ENCODE results near the gene FAM89A. TPM values are rescaled to one million over a fixed set of nuclear protein-coding genes. Genes with fewer than 3 reads are reported as not detected.

FAM89A gene
- total RNA-seq, 1 donor from 2014 or later: 37.3 TPM

DNA sequence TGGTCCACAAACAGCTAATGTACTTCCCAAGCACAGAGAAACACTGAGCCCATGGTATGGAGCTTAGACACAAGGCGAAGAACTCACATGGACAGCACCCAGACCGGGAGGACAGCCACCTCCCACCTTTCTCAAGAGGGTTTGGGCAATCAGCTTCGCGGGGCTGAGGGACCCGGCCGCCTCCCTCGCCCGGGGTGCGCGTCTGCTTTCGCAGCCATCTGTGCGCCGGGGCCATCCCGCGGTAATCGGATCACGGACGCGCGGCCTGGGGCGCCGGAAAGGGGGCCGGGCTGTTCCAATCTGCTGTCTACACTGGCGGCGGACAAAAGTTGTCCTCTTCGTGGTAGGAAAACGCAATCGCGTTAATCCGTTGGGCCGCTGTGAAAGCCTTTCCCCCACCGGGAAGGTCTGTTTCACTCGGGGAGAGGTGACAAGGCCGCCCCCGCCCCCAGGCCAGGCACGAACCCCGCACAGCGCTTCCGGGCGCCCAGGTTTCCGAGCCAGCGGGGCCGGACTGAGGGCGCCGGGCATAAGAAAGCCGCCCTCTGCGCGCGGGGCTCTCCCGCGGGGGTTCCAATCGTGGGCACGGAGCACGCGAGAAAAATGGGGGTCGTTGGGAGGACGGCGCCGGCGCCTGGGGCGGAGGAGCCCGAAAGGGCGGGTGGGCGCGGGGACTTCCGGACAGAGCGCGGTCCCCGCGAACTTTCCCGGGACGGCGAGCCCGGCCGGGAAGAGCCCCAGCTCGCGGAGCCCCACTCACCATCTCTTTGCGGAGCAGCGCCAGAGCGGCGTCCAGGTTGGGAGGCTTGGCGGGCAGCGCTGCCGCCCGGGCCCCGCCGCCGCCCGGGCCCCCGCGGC, 664 bp downstream of the FAM89A start:
- Histone ChIP-seq H3K27me3 (no peaks in the 10 kb centered on the region), H3K4me3 (peak overlapping the region; percentile 95 to 96), H3K4me1 (peaks cover 39% of the 10 kb centered on the region), H3K9me3 (no peaks in the 10 kb centered on the region), H3K27ac (peak overlapping the region; percentile 72), H3K36me3 (no peaks in the 10 kb centered on the region)
- TF ChIP-seq POLR2AphosphoS5 (IDR thresholded peaks at IDR 0.05; ENCODE audit: insufficient read depth in 1 of 2, low read depth in 1 of 2): peak in 1 of 2 donors; percentile 54
- TF ChIP-seq, protein P1, sequence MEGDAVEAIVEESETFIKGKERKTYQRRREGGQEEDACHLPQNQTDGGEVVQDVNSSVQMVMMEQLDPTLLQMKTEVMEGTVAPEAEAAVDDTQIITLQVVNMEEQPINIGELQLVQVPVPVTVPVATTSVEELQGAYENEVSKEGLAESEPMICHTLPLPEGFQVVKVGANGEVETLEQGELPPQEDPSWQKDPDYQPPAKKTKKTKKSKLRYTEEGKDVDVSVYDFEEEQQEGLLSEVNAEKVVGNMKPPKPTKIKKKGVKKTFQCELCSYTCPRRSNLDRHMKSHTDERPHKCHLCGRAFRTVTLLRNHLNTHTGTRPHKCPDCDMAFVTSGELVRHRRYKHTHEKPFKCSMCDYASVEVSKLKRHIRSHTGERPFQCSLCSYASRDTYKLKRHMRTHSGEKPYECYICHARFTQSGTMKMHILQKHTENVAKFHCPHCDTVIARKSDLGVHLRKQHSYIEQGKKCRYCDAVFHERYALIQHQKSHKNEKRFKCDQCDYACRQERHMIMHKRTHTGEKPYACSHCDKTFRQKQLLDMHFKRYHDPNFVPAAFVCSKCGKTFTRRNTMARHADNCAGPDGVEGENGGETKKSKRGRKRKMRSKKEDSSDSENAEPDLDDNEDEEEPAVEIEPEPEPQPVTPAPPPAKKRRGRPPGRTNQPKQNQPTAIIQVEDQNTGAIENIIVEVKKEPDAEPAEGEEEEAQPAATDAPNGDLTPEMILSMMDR (IDR thresholded peaks at IDR 0.05): no peak
- DNase-seq (ENCODE audit: extremely low spot score in 2 of 2): no peak
- intact Hi-C loops (cut with DNase I): no loop called here

DNA sequence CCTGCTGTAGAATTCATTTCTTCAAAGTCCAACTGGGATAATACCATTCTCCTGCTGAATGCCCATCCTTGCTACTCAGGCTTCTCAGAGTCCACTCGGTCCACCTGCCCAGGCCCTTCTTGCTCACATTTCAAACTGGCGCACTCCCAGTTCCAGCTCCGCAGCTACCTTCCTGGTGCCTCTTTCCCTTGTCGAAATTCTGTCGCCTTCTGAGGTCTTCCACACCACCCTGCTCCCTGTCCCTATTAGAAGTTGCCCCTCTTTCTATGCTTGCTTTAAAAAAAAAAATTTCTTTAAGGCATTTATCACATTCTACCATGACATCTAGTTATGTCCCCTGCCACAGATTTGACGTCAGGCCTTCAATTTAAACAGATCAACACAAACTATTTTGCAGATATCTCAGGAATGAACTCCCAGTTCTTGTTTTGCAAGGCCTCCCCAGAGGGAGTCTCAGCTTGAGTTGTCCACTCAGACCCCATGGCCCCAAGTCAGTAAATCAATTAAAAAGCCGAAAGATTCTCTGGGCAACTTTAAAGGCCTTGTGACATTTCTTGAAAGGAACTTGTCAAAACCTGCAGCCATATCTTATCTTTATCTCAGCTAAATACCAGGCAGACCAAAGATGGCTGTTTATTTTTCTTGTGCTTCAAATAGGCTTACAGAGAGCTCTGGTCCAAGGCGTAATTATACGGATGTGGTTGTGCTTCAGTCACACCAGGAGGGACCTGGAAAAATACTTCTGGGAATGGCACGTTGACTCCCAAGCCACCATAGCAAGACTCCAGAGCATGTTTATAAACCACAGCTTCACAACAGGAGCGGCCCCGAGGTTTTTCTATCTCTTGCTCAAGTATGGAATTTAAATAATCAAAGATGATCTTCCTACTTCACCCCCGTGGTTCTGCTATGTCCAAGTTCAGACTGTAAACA, 2.2 kb downstream of the FAM89A start:
- H3K4me1 ChIP-seq: peaks cover 39% of the 10 kb centered on the region
- no peaks in the 10 kb centered on the region for H3K36me3 ChIP-seq
- no peaks in the 10 kb centered on the region for H3K9me3 ChIP-seq
- no peak overlapping the region for H3K27ac ChIP-seq
- no peaks in the 10 kb centered on the region for H3K27me3 ChIP-seq
- intact Hi-C loops (cut with DNase I): no loop called here
- H3K4me3 ChIP-seq: no peak overlapping the region
- no peak for DNase-seq (ENCODE audit: extremely low spot score in 2 of 2)
- TF ChIP-seq POLR2AphosphoS5 (IDR thresholded peaks at IDR 0.05; ENCODE audit: insufficient read depth in 1 of 2, low read depth in 1 of 2): no peak

DNA sequence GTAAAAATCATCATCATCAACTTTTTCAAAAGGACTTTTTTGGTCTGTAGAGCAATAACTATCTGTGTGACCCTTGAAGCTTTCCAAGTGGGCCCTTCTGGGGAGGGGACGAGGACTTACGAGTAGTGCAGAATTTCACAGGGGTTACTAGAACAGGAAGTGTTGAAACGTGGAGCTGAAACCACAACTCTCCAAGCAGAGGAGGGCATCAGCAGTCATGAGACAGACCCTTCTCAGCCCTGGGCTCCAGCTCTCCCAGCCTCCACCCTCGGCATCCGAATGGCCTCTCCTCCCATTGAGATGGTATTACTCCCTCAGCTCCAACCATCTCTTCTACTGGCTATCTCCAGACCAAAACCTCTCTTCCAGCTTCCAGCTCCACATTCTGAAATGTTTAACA, 3.6 kb downstream of the FAM89A start:
- TF ChIP-seq POLR2AphosphoS5 (IDR thresholded peaks at IDR 0.05; ENCODE audit: insufficient read depth in 1 of 2, low read depth in 1 of 2) (no peak), POLR2A (IDR thresholded peaks at IDR 0.05) (no peak)
- TF ChIP-seq, protein P1 (IDR thresholded peaks at IDR 0.05): no peak

DNA sequence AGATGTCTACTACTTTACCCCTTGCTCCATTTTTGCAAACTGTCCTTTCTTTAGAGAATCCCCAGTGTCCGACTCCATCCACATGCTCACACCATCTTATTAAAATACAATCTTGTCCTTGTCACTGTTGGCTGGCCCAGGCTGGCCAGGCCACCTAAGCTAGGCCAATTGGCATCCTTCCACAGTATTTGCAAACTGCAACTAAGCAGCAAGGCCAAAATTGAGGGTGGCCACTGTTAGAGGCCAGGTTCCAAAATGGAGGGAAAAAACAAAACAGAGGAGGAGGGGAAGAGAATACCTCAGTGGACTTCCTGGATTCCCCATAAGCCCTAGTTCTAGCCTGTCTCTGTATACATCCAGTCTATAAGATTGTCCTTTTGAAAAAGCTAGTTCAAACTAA, 4.3 kb downstream of the FAM89A start:
- H3K27me3 ChIP-seq: no peaks in the 10 kb centered on the region
- intact Hi-C loops (cut with DNase I): no loop called here

More for the DNA sequence above, 3.6 kb downstream of the FAM89A start:
- H3K9me3 ChIP-seq: no peaks in the 10 kb centered on the region
- H3K27ac ChIP-seq: no peak overlapping the region
- no peak overlapping the region for H3K4me3 ChIP-seq
- no peak for DNase-seq (ENCODE audit: extremely low spot score in 2 of 2)
- intact Hi-C loops (cut with DNase I): no loop called here
- H3K4me1 ChIP-seq: peaks cover 38% of the 10 kb centered on the region
- H3K27me3 ChIP-seq: no peaks in the 10 kb centered on the region
- H3K36me3 ChIP-seq: no peaks in the 10 kb centered on the region

DNA sequence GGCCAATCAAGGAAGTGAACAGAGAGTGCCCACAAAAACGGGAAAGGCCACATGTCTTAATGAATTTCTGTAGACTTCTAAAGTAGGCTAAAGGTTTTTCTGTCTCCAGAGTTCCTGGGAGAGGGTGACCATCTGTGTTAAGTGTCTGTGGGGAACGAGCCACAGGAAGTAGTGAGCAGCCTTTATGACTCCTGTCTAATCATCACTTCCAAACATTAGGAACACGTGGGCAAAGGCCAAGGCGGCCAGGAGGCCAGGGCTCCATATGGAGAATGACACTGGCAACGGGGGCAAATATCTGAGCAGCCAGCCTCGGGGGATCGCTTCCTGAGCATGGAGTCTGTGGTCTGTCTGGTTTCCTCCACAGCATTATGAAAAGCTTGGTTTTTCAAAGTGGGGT, 7.1 kb downstream of the FAM89A start:
- H3K36me3 ChIP-seq: no peaks in the 10 kb centered on the region
- no peak overlapping the region for H3K27ac ChIP-seq
- H3K9me3 ChIP-seq: no peaks in the 10 kb centered on the region
- no peaks in the 10 kb centered on the region for H3K27me3 ChIP-seq
- DNase-seq (ENCODE audit: extremely low spot score in 2 of 2): no peak
- no peak overlapping the region for H3K4me3 ChIP-seq
- TF ChIP-seq POLR2A (IDR thresholded peaks at IDR 0.05) (no peak), POLR2AphosphoS5 (IDR thresholded peaks at IDR 0.05; ENCODE audit: insufficient read depth in 1 of 2, low read depth in 1 of 2) (no peak)
- TF ChIP-seq, protein P1 (IDR thresholded peaks at IDR 0.05): no peak
- intact Hi-C loops (cut with DNase I): no loop called here
- H3K4me1 ChIP-seq: peaks cover 15% of the 10 kb centered on the region

More for the DNA sequence above, 4.3 kb downstream of the FAM89A start:
- no peak overlapping the region for H3K4me3 ChIP-seq
- H3K4me1 ChIP-seq: peaks cover 32% of the 10 kb centered on the region
- no peak for DNase-seq (ENCODE audit: extremely low spot score in 2 of 2)
- TF ChIP-seq POLR2AphosphoS5 (IDR thresholded peaks at IDR 0.05; ENCODE audit: insufficient read depth in 1 of 2, low read depth in 1 of 2) (no peak), POLR2A (IDR thresholded peaks at IDR 0.05) (no peak)
- TF ChIP-seq, protein P1 (IDR thresholded peaks at IDR 0.05): no peak
- no peak overlapping the region for H3K27ac ChIP-seq
- no peaks in the 10 kb centered on the region for H3K36me3 ChIP-seq
- H3K9me3 ChIP-seq: no peaks in the 10 kb centered on the region

Measured in vagina (tissue), 2 donors.